Measurements from ENCODE around the gene ZNF750. TPM values are rescaled to one million over a fixed set of nuclear protein-coding genes. Genes with fewer than 3 reads are reported as not detected.

ZNF750 gene
- total and polyA plus RNA-seq, 12 donors = 0.07 to 0.20 (median 0.11) TPM; not detected in 8

- Histone ChIP-seq H3K4me1 (replicated peaks in 1 of 2) (peaks cover 5 to 6% of the 10 kb centered on the region in 2 donors), H3K9me3 (replicated peaks in 1 of 3) (no peaks in the 10 kb centered on the region), H3K4me3 (peak overlapping the region in 2 of 4 donors; percentile 15 to 33), H3K27me3 (no peaks in the 10 kb centered on the region), H3K27ac (peak overlapping the region in 3 of 5 donors; percentile 56 to 80 (median 71)), H3K36me3 (replicated peaks in 1 of 2) (no peaks in the 10 kb centered on the region)
- TF ChIP-seq, protein P1, sequence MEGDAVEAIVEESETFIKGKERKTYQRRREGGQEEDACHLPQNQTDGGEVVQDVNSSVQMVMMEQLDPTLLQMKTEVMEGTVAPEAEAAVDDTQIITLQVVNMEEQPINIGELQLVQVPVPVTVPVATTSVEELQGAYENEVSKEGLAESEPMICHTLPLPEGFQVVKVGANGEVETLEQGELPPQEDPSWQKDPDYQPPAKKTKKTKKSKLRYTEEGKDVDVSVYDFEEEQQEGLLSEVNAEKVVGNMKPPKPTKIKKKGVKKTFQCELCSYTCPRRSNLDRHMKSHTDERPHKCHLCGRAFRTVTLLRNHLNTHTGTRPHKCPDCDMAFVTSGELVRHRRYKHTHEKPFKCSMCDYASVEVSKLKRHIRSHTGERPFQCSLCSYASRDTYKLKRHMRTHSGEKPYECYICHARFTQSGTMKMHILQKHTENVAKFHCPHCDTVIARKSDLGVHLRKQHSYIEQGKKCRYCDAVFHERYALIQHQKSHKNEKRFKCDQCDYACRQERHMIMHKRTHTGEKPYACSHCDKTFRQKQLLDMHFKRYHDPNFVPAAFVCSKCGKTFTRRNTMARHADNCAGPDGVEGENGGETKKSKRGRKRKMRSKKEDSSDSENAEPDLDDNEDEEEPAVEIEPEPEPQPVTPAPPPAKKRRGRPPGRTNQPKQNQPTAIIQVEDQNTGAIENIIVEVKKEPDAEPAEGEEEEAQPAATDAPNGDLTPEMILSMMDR (IDR thresholded peaks at IDR 0.05) = no peak
- TF ChIP-seq POLR2A (IDR thresholded peaks at IDR 0.05) = no peak
- DNase-seq = no peak
- WGBS, 4 donors = 69 to 79% (median 73%) methylated on average over 13 of the region's 13 CpGs
- intact Hi-C loops (cut with DNase I) = no loop called here
These were observed 2.1 kb downstream of the ZNF750 start for GRCh38 chr17:82837586-82838320.

DNA sequence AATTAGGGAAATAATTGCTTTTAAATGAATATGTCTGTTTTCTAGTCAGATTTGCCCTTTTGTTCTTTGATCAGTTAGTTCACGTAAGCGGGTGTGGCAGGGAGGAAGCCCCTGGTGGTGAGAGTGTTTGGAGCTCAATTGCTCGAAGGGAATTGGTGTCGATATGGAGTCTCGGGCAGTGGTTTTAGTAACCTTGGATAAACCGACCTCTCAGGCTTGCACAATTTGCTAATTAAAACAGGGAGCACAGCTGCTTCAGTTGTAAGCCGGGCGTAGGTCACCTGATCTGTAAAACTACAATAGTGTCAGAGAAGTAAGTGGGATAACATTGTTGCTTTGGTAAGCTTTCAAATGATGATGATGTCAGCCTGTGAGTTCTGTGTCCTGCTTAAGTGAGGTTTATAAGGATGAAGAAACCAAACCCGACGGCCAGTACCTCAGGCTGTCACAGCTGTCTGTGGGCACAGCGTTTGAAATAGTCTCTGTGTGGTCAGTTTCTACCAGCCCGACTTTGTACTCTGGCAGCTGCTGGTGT is 2.9 kb downstream of the ZNF750 start:
- Histone ChIP-seq H3K4me3 (no peak overlapping the region), H3K9me3 (replicated peaks in 1 of 3) (no peaks in the 10 kb centered on the region), H3K36me3 (replicated peaks in 1 of 2) (no peaks in the 10 kb centered on the region), H3K27me3 (no peaks in the 10 kb centered on the region), H3K4me1 (replicated peaks in 1 of 2) (peaks cover 5 to 6% of the 10 kb centered on the region in 2 donors), H3K27ac (peak overlapping the region in 2 of 5 donors; percentile 37 to 71)
- no peak for DNase-seq
- WGBS, 4 donors = 73 to 81% (median 77%) methylated on average over 12 of the region's 12 CpGs
- intact Hi-C loops (cut with DNase I) = no loop called here
- no peak for TF ChIP-seq POLR2A (IDR thresholded peaks at IDR 0.05)
- TF ChIP-seq, protein P1 (IDR thresholded peaks at IDR 0.05) = peak in 2 of 6 experiments; percentile 10 to 15

DNA sequence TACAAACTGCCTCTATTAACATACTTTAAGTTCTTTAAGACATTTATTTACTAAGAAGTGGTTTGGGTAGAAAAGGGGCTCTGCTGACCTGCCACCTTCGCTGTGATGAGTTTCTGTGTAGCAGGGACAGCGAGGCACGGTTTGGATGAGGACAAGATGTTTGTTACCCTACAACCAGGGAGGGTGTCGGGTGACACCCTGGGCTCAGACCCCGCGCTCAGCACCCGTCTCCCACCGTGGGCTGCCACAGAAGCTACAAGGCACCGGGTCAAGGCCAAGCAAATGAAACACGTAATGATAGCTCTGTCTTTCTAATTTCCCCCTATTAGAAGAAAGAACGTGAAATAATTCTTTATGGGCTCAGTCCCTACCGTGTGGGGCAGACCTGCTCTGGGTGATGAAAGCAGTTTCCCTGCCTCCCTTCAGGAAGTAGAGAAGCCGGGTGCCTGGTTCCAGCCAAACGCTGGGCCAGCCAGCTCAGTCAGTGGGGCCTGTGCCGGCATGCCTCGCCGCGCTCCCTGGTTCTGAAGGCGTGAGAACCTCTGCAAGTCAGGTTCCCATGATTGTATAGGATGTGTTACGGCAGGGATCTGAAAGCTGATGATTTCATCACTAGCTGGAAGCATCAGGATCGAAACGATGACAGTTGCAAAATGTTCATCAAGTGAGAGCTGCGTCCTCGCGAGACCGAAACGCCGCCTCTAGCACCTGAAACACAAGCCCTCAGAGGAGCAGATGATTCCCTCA is 3.9 kb downstream of the ZNF750 start:
- no peak for TF ChIP-seq POLR2A (IDR thresholded peaks at IDR 0.05)
- TF ChIP-seq, protein P1 (IDR thresholded peaks at IDR 0.05) = no peak
- H3K27me3 ChIP-seq = no peaks in the 10 kb centered on the region
- no peak overlapping the region for H3K27ac ChIP-seq
- H3K9me3 ChIP-seq (replicated peaks in 1 of 3) = no peaks in the 10 kb centered on the region
- 93 to 94% (median 93%) methylated on average over 28 of the region's 28 CpGs for WGBS, 4 donors
- no peak for DNase-seq
- no peaks in the 10 kb centered on the region for H3K36me3 ChIP-seq (replicated peaks in 1 of 2)
- H3K4me1 ChIP-seq (replicated peaks in 1 of 2) = peaks cover 5 to 6% of the 10 kb centered on the region in 2 donors
- H3K4me3 ChIP-seq = no peak overlapping the region
- intact Hi-C loops (cut with DNase I) = no loop called here

DNA sequence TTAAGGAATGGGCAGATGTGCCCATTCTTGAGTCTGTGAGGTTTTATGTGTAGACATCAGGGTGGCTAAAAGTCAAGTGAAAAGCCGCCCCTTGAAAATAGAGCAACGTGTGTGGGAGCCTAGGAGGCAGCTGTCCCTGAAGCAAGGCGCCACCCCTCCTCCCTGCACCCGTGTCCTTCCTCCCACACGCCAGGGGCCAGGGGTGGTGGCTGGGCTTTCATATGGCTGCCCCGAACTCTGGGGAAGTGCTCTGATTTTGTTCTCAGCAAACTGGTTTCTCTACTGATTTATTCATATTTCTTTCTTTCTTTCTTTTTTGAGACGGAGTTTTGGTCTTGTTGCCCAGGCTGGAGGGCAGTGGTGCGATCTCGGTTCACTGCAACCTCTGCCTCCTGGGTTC is 4.7 kb downstream of the ZNF750 start:
- H3K4me3 ChIP-seq = no peak overlapping the region
- no peak overlapping the region for H3K27ac ChIP-seq
- no peaks in the 10 kb centered on the region for H3K9me3 ChIP-seq (replicated peaks in 1 of 3)
- WGBS, 4 donors = 67 to 78% (median 73%) methylated on average over 9 of the region's 9 CpGs
- no peaks in the 10 kb centered on the region for H3K27me3 ChIP-seq
- intact Hi-C loops (cut with DNase I) = no loop called here
- H3K4me1 ChIP-seq (replicated peaks in 1 of 2) = peaks cover 5 to 6% of the 10 kb centered on the region in 2 donors
- TF ChIP-seq, protein P1 (IDR thresholded peaks at IDR 0.05) = no peak
- no peak for TF ChIP-seq POLR2A (IDR thresholded peaks at IDR 0.05)
- no peak for DNase-seq
- no peaks in the 10 kb centered on the region for H3K36me3 ChIP-seq (replicated peaks in 1 of 2)
